Activated CD8-positive, alpha-beta memory T cell treated with anti-CD3 and anti-CD28 coated beads for 24 hours (primary cell): ENCODE data around the gene KLF2.

Experiments used
- DNase-seq: peaks from one replicate; pipeline ENCODE4 v3.0.0-alpha.2; 2020

KLF2 gene

DNA sequence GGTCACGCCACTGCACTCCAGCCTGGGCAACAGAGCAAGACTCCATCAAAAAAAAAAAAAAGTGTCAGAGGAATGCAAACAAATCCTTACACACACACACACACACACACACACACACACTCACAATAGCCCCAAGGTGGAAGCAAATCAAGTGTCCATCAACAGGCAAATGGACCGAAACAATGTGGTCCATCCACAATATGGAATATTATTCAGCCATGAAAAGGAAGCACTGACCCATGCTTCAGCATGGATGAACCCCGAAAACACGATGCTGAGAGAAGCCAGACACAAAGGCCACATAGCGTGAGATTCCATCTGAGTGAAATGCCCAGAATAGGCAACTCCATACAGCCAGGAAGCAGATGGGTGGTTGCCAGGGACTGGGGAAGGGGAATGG is 16.5 kb upstream of the KLF2 start:
- DNase-seq, result no peak

- no peak for DNase-seq
These were observed 15.0 kb upstream of the KLF2 start for GRCh38 chr19:16309643-16310042.

- DNase-seq, result no peak
These were observed 8.7 kb upstream of the KLF2 start for GRCh38 chr19:16315825-16316505.

DNA sequence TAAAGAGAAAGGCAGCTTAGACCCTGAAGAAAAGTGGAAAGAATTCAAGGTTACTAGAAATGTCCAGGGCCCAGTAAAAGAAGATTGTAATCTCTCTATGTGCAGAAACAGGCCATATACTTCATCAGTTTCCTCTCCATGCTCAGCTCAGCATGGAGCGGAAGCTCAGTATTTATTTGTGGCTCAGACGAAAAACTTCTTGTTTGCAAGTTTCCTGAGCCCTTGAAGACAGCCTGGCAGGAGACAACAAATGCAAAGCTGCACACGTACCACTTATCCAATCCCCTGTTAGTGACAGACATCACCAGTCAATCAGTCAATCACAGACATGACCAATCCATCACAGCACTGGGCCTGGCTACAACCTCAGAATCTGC is 8.1 kb upstream of the KLF2 start:
- DNase-seq, result no peak

DNA sequence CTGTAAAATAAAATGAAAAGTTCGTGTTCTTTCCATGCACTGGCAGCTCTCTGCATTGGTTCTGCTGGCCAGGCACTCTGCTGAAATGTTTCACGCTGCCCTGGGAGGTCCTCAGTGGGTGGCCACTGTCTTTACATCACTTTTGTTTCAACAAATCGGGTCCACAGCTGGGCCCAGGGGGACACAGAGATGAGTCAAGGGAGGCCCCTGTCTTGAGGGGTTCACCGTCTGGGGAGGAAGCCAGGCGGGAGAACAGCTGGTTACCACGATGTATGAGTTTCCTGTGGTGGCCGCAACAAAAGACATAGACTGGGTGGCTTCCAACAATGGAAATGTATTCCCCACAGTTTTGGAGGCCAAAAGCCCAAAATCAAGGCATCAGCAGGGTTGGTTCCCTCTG is 5.1 kb upstream of the KLF2 start:
- peak; percentile 64 for DNase-seq

GRCh38 chr19:16320987-16321386 is 3.6 kb upstream of the KLF2 start:
- DNase-seq, result no peak

DNA sequence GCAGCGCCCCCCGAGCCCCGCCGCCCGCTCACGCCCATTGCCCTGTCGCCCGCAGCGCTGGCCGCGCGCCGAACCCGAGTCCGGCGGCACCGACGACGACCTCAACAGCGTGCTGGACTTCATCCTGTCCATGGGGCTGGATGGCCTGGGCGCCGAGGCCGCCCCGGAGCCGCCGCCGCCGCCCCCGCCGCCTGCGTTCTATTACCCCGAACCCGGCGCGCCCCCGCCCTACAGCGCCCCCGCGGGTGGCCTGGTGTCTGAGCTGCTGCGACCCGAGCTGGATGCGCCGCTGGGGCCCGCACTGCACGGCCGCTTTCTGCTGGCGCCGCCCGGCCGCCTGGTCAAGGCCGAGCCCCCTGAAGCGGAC is 518 bp downstream of the KLF2 start:
- peak; percentile 76 for DNase-seq

DNA sequence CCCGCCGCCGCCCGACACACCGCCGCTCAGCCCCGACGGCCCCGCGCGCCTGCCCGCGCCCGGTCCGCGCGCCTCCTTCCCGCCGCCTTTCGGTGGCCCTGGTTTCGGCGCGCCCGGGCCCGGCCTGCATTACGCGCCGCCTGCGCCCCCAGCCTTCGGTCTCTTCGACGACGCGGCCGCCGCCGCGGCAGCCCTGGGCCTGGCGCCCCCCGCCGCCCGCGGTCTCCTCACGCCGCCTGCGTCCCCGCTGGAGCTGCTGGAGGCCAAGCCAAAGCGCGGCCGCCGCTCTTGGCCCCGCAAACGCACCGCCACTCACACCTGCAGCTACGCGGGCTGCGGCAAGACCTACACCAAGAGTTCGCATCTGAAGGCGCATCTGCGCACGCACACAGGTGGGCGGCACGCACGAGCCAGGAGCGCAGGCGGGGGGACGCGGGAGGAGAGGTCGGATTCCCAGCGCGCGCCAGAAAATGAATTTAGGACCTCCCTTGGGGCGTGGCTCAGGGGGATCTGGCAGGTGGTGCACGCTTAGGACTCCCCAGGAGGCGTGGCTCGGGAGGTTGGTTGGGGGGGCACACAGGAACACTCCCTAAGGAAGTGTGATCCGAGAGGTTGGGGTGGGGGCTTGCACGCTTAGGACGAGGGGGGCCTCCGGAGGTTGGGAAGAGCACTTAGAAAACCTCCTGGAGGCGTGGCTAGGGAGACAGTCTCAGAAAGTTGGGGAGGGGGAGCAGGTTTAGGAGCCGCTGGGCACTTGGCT is 1.2 kb downstream of the KLF2 start:
- DNase-seq, result no peak

- peak; percentile 75 for DNase-seq
These were observed 2.0 kb downstream of the KLF2 start for GRCh38 chr19:16326401-16327168.

DNA sequence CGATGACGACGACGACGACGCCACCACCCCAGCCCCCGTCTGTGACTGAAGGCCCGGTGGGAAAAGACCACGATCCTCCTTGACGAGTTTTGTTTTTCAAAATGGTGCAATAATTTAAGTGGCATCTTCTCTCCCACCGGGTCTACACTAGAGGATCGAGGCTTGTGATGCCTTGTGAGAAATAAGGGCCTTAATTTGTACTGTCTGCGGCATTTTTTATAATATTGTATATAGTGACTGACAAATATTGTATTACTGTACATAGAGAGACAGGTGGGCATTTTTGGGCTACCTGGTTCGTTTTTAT is 2.5 kb downstream of the KLF2 start:
- DNase-seq, result no peak

GRCh38 chr19:16327501-16327900 is 2.9 kb downstream of the KLF2 start:
- no peak for DNase-seq

DNA sequence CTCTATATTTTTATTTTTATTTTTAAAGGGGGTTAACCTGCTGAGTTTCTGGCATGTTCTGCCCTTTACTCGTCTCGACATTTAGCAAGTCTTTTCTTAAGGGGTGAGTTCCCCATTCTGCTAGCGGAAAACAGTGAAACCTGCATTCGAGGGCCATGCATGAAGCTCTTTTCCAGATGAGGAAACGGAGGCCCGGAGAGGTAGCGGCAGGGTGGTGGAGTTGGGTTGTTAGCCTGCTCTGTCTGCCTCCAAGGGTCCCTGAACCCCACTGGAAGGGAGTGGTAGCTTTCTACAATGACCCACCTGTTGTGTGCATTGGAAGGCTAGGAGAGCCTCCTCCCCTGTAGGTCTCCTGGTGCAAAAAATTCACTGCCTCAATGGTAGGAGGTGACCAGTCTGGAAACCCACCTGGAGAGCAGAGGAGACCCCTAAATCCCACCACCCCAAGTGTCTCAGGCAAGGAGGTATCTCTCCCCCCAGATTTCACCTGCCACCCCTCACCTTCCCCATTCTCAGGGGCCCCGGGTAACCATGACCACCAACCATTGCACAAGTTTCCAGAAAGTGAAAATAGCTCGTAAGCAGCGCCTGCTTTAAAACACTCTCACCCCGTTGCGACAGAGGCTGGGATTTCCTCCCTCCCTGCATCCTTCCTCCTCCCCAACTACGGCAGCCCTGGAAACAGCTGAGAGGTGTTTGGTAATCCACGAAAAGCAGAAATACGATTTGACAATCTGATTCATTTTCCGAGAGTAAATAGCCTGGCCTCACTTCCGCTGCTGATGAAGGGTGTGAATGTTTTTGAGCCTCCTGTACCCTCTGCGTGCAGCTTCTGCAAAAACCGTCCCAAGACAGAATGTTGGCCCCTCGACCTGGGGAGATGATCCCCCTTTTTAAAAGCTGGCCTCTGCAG is 3.5 kb downstream of the KLF2 start:
- peak; percentile 70 for DNase-seq

GRCh38 chr19:16328824-16329482 is 4.3 kb downstream of the KLF2 start:
- peak; percentile 64 for DNase-seq

GRCh38 chr19:16330368-16330801 is 5.8 kb downstream of the KLF2 start:
- peak; percentile 90 for DNase-seq

DNA sequence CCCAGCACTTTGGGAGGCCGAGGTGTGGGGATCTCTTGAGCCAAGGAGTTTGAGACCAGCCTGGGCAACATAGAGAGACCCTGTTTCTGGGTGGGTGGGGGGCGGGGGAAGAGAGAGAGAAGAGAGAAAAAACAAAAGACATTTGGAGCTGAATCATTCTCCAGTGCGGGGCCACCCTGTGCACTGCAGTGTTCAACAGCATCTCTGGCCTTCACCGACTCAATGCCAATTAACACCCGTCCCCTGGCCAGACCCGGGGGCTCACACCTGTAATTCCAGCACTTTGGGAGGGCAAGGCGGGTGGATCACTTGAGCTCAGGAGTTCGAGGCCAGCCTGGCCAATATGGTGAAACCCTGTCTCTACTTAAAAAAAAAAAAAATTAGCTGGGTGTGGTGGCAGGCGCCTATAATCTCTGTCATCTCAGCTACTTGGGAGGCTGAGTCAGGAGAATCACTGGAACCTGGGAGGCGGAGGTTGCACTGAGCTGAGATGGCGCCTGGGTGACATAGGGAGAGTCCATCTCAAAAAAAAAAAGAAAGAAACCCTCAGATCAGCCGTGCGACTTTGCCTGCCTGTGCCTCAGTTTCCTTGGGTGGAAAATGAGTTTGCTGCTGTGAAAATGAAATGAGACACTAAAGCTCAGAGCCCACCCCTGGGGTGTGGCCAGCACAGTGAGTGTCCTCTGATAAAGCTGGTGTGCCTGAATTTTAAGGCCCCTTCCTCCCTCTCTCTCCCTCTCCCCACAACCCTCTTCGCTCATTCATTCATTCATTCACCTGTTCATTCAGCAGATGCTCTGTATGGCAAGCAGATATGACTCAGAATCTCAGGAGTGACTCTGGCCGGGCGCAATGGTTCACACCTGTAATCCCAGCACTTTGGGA is 6.4 kb downstream of the KLF2 start:
- DNase-seq, result peak; percentile 63

GRCh38 chr19:16333001-16333586 is 8.5 kb downstream of the KLF2 start:
- DNase-seq, result no peak

DNA sequence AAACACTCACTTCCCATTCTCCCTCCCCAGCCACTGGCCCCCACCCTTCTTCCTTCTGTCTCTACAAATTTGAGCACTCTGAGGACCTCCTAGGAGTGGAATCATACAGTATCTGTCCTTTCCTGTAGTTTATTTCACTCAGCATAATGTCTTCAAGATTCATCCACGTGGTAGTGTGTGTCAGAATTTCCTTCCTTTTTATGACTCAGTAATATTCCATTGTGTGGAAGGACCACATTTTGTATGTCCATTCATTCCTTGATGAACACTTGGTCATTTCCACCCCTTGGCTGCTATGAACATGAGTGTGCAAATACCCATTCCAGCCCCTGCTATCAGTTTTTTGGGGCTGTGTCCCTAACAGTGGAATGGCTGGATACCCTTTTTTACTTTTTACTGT is 9.8 kb downstream of the KLF2 start:
- no peak for DNase-seq

- no peak for DNase-seq
These were observed 10.6 kb downstream of the KLF2 start for GRCh38 chr19:16335226-16335625.

DNA sequence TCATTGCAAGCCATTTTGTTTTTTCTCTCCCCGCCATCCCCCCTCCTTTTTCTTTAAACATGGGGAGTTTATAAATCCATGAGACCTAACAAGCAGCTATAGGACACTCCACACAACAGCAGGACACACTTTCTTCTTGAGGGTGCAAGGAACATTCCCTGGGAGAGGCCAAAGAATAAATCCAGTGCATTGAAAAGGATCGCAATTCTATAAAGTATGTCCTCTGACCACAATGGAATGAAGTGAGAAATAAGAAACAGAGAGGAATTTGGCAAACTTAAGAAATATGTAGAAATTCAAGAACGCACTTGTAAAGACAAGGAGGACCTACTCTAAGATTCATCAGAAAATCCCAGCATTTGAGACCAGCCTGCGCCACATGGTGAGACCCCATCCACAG is 11.9 kb downstream of the KLF2 start:
- no peak for DNase-seq

DNA sequence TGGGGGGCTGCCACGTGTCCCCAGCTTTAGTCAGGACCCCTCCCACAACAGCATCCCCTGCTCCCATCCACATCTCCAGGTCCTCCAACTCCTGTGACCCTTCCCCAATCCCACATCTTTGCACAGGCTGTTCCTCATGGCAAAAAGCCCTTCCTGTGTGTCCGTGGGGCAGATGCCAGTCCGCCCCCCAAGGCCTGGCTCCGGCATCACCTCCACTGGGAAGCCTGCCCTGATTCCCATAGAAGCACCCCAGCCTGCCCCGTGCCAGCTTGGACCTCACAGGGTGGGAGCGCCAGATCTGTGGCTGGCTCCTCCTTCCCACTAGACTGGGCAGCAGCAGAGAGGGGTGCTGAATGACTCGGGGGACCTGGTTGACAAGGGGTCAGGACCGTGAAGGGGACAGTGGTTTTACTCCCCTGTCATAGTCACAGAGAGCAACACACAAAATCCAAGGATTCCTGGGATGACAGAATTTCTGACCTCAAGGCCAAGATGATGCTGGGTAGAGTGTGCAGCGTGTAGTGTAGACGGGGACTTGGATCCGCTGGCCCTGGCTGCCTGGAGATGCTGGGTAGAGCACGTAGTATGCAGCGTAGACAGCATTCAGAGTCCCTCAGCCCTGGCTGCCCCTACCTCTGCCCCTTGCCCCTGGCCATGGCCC is 13.3 kb downstream of the KLF2 start:
- DNase-seq, result no peak
